NCI-H345 (cell line): ENCODE data around the gene MIAT.
"Not testable (repeated sequence)": the region's sequence is repeated elsewhere in the genome, so short reads cannot be mapped to it uniquely, and the experiment has no call there.

Source experiments
- DNase-seq: peaks from one replicate; lab custom pipeline; 2025; lab: John Stamatoyannopoulos, UW

MIAT gene

DNA sequence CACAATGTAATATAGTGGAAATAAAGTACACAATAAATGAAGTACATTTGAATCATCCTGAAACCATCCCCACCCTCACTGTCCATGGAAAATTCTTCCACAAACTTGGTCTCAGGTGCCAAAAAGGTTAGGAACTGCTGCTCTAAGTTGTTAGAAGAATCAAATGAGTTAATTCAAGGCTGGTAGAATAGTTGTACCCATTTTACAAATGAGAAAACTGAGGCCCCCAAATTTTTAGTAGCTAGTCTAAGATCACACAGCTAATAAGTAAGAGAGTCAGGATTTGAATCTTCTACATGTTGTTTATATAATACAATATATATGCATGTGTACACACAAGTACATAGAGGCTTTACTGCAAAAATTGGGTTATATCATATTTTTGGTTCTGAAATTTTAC is 43.1 kb downstream of the MIAT start:
- no peak for DNase-seq

DNA sequence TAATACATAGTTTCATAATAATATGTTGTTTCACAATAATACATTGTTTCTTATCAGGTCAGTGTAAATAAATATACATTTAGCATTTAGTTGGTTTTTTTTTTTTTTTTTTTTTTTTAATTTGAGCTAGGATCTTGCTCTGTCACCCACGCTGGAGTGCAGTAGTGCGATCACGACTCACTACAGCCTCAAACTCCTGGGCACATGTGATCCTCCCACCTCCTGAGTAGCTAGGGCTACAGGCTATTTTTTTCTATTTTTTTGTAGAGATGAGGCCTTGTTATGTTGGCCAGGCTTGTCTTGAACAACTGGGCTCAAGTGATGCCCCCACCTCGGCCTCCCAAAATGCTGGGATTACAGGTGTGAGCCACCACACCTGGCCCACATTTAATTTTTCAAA is 43.5 kb downstream of the MIAT start:
- no peak for DNase-seq

DNA sequence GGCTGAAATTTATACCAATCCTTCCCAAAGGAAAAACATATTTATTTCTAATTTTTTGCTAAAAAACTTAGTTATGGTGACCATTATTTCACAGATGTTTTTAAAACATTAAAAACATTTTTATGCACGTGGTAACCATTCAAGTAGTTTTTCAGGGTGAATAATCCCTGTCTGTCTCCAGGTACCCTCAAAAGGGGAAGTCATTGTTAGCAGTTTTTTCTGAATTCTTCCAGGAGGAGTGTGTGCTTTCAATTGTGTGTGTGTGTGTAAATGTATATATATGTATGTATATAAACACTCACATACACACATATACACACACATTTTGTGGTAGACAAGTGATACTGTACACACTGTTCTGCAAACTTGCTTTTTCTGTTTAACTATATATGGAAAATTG is 43.9 kb downstream of the MIAT start:
- no peak for DNase-seq

DNA sequence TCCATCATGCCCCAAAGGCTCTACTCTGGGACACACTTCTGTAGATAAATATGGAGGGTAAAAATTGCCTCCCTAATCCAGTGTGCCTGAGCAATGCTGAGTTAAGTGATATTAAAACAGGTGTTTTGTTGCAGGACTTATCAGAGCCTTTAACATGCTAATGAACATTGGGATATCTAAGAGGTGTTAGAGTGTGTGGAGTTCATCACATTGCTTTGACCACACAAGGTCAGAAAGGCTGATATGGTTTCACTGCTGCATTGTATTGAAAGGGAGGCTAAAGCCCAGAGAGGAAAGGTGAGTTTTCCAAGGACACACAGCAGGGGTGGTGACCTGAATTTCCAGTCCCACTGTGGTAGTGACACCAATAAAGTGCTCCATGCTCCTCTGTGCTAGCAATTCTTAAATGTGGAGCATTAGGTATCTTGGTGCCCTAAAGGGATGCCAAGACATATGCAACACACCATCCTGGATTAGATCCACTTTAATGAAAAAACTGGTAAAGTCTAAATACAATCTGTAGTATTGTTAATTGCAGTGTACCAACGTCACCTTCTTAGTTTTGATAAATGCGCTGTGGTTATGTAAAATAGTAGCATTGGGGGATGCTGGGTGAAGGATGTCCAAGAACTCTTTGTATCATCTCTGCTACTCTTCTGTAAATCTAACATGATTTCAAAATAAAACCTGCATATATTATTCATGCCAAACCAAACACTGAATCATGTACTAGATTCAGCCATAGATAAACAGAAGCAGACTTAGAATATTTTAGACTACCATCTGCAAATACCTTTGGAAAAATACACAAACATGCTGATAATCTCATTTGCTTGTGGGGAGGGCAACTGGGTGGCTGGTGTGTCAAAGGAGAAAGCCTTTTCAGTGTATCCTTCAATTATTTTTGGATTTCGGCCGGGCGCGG is 45.8 kb downstream of the MIAT start:
- DNase-seq = no peak

DNA sequence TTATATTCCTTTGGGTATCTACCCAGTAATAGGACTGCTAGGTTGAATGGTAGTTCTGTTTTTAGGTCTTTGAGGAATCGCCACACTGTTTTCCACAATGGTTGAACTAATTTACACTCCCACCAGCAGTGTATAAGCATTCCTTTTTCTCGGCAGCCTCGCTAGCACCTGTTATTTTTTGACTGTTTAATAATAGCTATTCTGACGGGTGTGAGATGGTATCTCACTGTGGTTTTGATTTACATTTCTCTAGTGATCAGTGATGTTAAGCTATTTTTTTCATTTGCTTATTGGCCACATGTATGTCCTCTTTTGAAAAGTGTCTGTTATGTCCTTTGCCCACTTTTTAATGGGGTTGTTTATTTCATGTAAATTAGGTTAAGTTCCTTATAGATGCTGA is 48.0 kb downstream of the MIAT start:
- not testable (repeated sequence) for DNase-seq

DNA sequence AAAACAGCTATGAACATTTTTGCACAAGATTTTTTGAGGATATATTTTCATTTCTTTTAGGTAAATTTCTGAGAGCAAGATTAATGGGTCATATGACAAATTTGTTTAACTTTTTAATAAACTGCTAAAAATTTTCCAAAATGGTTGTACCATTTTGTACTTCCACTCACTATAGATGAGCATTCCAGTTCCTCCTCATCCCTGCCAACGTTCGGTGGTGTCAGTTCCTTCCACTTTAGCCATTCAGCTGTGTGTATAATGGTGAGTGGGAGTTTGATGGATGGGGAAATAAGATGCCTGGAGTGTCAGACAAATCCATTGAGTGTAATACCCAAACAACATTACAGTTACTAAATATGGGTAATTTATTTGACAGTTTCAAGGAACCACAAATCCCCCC is 49.7 kb downstream of the MIAT start:
- DNase-seq = no peak

DNA sequence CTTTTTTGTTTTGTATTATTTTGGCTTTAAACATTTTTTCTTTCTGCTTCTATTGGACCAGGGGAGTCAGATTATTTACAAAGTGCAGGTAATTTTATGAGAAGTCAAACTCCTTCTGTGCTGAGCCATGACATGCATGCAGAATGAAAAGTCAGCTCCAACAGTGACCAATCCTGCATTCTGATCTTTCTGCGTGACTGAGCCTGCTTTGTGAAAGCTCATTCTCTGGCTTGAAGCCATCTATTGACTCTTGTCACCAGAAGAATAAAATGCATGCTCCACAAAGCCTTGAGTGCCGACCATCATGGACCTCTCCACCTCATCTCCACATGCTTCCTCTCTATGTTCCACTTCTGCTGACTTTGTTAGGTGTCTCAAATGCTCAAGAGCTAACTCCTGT is 50.2 kb downstream of the MIAT start:
- DNase-seq = peak; percentile 29

DNA sequence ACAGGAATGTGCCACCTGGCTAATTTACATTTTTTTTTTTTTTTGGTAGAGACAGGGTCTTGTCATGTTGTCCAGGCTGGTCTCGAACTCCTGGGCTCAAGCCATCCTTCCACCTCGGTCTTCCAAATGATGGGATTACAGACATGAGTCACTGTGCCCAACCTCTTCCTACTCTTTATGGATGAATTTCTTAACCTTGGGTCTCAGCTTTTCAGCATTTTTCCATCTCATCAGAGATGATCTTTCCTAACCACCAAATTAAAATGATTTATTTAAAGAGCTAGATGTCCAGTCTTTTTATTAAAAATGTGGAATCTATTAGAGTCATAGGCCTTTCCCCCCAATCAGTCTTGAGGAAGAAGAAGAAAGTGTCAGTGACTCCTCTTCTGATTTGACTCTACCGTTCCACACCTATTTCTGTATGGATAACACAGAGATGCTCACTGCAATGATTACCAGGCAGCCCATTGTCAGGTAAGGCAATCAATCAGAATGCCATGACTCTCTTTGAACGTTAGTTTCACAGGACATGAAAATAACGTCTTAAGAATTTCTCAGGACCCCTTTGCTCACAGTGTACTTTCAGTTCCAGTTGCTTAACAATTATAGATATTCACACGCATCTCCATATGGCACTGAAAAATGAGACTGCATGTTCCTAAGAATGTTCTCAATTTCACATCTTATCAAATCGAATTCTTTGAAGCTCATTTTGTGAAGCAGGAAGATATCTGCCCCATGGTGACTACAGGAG is 51.0 kb downstream of the MIAT start:
- no peak for DNase-seq

DNA sequence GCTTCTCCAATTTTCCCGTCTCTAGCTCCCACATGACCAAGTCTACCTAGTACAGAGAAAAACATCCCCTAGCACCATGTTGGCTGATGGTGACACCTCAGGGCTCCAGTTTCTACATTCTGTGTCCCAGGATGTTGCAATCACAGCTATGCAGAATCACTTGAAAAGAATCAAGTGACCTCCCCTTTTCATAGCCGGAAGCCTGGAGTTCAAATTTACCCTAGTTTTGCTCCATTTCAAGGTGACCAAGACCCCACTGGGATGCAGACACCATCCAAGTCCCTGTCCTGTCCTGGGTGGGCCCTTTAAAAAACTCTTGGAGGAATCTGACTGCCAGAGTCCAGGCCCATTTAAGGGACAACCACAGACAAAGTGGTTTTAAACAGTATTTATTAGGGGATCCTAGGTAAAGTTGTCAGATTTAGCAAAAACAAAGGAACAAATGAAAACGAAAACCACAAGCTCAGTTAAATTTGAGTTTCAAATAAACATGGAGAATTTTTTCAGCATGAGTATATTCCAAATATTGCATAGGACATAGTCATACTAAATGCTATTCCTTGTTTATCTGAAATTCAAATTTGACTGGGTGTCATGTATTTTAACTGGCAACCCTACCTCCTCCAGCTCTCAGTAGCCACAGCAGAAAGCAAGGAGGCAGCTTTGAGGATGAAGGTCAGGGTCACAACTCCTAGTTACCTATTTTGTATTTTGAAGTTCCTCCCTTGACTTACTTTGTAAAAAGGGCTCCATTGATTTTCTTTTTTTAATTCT is 52.4 kb downstream of the MIAT start:
- DNase-seq = no peak

DNA sequence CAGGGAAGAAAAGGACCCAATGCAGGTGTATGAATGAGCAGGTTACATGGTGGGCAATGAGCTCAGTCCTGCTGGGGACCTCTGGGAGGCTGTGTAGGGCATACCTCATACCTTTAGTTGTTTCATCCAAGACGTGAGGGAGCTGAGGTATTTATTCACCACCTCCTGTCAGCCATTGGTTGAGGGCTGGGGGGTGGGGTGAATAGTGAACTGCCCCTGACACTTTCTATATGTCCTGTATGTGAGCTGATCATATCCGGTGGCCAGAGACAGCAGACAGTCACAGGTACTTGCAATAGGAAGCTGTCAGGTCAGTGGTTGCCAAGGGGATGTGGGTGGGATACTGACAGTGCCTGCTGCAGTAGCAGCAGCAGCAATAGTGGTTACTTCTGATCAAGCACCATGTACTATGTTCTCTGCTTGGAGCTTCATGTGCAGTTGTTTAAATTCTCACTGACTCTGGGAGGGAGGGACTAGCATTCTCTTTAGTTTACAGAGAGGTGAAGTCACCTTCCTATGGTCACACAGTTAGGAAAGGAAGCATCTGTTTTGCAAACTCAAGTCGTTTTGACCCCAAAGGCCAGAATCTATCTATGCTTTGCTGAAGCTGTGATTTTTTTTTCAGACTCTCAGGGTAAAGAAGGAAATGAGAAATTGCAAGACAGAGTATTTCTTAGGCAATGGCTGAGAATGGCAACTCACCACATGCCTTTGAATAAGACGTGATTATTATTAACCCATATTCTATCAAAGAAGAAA is 54.0 kb downstream of the MIAT start:
- no peak for DNase-seq

DNA sequence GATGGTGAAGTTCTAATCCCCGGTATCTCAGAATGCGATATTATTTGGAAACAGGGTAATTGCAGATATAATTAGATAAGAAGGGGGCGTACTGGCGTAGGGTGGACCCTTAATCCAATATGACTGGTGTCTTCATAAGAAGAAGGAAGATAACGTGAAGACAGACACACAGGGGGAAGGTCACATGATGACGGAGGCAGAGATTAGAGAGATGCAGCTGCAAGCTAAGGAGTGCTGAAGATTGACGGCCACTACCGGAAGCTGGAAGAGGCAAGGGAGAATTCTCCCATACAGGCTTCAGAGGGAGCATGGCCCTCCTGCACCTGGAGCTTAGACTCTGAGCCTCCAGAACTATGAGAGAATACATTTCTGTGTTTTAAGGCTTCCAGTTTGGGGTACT is 54.8 kb downstream of the MIAT start:
- no peak for DNase-seq

DNA sequence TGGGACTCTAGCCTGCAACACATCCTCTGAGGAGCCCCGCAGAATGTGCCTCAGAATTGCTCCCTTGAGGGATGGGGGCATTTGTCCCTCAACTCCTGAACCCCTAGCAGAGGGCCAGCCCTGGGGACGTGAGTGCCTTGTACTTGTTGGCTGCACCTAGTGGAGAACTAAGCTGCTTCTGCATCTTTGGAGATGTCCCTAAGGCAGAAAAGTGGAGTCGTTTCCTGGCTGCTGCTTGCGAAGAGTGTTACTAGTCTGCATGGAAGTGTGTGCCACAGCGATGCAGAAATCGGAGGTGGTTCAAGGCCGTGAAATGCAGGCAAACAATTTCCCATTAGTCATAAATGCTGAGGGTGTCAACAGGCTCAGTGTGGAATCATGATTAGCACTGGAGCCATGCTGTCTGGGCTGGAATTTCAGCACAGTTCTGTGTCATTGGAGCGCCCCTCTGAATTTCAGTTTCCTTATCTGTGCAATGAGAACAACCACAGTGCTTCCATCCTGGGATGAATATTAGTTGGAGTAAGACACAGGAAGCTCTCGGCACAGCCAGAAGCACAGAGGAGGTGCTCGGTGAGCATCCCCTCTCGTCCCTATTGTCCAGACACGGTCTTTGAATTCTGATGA is 56.5 kb downstream of the MIAT start:
- DNase-seq = no peak

DNA sequence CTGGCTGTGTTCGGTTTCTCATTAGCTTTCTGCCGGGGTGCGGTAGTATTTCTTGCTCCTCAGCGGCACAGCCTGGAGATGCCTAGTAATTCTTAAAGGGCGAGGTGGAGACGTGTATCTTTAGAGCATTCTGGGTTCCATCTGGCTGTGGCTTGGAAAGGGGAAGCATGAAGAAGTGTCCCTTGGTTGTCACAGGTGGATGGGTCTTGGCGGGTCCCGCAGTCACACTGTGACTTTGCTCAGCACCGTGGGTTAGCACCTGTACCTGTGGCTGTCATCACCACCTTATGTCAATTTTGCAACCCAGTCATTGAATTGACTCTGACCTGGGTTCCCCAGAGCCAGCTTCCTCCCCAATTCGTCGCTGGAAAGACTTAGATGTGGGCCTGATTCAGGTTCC is 57.6 kb downstream of the MIAT start:
- DNase-seq = no peak

DNA sequence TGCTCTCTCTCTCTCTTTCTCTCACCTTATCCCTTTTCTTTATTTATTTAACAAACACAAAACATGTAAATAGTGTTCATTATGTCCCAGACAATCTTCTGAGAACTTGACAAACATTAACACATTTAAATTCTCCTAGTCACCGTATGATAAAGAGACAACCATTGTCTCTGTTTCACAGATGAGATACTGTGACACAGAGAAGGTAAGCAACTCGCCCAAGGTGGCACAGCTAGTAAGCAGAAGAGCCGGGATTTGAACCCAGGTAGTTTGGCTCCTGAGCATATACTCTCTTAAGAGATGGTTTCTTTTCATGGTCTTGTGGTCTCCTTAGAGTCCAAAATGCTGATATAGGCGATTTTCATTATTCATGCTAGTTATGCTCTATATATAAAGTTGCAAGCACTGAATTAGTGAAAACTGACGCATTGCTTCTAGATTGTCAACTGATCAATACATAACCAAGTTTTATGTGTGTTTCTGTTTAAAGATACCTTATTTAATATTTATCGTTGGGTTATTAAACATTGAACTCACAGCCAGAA is 58.1 kb downstream of the MIAT start:
- no peak for DNase-seq

DNA sequence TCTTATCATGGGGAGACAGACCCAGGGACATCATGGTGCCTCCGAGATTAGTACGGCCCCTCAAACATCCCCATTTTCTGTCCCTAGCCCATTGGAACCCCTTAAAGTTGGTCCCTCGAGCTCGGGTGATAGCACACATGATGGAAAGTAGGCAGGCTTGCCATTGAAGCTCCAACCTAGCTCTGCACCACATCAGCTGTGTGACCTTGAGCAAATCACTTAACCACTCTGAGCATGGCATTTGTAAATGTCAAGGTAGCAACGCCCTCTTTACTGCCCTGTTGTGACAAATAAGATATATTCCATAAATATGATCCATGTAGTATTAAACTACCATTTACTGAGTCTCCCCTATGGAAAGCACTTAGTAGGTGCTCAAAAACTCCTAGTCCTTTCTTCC is 61.1 kb downstream of the MIAT start:
- DNase-seq = no peak

DNA sequence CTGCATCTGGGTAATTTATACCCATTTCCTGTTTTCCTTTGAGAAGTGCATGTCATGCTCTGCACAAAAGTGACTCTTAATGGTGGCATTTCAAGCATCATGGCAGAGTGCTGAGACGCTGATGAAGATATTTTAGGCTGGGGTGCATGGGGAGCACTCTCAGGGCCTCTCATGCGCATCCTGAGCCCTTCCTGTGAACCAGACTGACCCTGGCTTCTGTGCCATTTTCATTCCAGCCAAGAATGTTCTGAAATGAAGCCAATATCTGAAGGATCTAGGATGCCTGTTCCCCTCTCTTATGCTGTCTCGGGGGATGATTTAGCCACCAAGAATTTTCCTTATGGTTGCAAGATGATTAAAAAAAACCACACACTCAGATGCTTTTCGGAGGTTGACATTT is 61.5 kb downstream of the MIAT start:
- DNase-seq = no peak

DNA sequence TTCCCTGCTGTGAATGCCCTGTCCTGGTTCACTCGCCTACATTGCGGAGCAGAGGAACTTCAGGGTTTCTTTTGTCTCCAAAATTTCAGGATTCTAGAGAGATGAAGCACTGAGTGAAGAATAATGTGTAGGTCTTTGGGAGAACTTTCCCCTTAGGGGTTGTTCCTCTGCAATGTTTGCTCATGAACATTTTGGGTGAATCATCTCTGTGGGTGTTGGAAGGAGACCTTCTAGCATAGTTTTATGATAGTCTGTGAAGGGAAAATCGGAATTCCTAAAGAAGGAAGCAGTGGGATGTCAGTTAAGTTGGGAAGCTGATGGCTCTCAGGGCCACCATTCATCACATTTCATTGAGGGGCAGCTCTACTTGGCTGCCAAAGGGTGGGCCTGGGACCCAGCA is 64.8 kb downstream of the MIAT start:
- no peak for DNase-seq

DNA sequence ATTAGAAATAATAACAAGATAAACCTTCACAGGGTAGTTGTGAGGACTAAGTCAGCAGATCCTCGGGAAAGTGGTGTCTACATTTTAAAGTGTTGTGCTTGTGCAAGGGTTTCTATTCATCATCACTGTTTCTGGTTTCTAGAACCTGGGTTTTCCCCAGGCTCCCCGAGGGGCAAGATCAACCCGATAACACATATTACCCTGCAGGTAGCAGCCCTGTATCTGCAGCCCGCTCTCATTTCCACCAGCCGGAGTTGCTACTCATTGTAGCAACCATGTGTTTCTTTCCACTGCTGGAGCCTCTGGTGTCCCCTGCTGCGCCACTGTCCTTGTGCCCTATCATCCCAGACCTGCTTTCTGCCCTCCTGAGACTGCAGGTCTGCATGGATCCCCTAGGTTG is 67.0 kb downstream of the MIAT start:
- DNase-seq = no peak

DNA sequence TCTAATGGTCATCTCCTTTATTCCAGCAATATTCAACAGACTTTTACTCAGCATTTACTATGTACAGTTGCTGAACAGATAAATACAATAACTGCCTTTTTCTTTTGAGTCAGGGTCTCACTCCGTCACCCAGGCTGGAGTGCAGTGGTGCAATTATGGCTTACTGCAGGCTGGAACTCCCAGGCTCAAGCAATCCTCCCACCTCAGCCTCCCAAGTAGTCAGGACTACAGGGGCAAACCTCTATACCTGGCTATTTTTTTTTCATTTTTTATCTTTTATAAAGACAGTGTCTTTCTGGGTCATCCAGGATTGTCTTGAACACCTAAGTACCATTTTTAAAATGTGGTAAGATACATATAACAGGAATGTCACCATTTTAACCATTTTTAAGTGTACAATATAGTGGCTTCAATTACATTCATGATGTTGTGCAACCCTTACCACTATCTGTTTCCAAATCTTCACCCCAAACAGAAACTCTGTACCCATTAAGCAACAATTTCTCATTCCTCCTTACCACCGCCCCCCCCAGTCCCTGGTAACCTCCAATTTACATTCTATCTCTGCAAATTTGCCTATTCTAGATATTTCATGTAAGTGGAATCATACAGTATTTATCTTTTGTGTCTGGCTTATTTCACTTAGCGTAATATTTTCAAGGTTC is 67.8 kb downstream of the MIAT start:
- DNase-seq = no peak
